C1 segment of cervical spinal cord (tissue), 14 donors: ENCODE measurements around the gene GNAI1.

Experiments used
- DNase-seq, 14 donors: peaks; one replicate each; lab custom pipeline; 2025; lab: John Stamatoyannopoulos, UW

GNAI1 gene

DNA sequence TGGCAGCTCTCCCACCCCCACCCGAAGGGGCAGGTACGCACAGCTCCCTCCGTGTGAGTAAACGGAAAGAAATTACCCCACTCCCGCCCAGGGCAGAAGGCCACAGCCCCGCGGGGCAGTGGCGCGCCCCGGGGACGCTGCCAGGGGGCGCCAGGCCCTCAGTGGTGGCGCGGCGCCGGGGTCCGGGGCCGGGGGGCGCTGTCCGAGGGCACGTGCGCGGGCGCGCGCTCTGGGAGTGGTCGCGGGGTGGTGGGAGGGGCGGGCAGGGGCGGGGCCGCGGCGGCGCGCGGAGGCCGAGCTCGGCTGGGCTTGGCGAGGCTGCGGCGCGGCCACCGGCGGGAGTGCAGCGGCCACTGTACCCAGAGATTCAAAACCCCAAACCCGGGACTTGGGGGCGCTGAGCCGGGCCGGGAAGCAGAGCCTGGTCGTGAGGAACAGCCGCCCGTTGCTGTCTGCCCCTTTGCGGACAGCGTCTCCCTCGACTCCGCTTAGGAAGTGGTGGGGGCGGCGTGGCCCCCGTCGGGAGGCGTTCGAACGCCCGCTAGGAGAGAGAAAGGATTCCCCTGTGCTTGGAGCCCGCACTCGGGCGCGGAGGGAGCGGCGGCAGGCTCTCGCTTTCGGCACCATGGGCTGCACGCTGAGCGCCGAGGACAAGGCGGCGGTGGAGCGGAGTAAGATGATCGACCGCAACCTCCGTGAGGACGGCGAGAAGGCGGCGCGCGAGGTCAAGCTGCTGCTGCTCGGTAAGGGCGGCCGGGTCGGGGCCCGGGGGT, at the start of gene GNAI1:
Gene GNAI1, plus strand, starts transcription at position 296 of the 773 bp plus-strand sequence. Its CDS starts 330 bp downstream, at position 626.
- DNase-seq, result peak in 13 of 14 donors; percentile 53 to 91 (median 83)

DNA sequence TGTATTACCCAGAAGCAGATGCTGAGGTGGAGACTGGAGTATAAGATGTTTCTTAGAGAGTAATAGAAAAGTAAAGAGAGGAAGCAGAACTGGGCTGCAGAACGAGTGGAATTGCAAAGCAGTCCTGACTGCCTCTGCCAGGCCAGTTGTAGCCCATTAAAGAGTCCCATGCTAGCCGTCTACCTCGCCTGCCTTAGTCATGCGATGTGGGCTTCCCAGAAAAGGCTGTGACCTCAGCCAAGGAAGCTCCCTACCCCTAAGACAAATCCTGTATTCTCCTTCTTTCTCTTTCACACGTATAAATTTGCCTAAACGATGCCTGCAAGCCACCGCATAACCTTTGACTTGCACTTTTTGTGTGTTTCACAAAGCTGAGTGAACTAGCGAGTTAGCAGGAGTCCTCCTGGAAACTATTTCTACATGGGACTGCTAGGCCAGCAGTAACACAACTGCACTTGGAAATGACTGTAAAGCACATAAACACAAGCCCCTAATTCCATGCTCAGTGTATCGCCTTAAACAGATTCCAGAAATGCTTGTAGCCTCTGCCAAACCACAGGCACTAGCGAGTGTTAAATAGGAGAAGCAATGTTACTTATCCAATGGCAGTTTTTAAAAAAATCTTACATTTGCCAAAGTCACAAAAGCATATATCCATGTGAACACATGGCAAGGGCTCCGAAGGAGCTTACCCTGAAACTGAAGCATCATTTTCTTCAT, 47.4 kb upstream of the GNAI1 start:
- DNase-seq, result no peak

DNA sequence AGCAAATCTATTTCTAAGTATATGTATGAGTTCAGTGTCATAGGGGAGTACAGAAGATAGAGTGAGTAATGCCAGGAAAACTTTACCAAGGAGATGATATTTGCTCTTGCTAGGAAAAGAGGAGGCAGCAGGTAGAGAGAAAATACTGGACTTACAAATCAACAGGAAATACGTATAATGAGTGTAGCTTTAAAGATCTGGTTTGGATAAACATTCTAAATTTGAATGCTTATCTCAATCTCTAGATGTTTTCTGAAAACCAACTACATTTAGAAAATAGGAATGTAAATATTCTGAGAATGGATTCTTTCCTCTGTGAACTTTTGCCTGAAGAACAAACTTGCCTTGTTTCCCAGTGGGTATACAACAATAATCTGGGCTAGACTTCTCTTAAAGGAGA, 46.9 kb upstream of the GNAI1 start:
- DNase-seq, result no peak

DNA sequence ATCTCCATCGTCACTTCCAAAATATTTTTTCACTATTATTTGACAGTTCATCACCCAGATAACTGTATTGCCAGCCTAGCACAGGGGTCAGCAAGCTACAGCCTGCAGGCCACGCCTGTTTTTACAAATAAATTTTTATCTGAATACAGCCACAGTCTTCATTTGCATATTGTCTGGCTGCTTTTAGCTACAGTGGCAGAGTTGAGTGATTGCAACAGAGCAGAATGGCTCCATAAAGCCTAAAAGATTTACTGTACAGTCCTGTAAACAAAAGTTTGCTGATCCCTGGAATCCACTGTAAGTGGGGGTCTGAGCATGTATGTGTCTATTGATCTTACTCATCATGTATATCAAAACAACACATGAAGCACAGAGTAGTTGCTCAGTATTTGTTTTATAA, 45.9 kb upstream of the GNAI1 start:
- DNase-seq, result no peak

DNA sequence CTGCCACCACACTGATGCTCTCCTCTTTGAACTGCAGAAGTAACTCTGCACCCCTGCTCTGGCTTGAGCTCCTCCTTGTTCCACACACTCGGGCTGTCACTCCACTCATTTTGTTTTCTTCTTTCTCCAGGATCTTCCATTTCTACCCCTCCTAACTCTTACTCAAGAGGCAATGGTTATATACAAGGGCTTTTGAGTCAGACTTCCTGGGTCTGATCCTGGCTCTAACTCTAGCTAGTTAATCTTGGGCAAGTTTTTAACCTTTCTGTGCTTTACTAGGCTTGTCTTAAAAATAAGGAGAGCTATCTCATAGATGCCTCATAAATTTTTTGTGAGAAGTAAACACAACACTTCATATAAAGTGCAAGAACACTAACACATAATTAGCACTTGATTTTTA, 45.3 kb upstream of the GNAI1 start:
- DNase-seq, result no peak

DNA sequence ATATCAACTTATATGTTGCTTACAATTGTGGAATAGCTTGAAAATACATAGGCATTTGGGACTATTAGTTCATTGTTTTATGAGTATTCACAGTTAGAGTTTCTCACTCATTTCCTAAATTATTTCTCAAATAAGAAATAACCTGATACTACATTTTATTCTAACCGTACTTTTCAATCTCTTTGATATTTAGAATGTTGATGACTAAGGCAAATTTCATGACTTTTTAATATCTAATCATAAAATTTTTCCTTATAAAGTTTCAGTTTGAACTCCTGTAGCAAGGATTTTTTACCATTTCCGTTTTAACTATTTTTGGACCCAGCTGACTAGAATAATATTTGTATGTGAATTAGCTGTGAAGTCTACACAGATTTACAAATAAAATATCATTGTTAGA, 41.3 kb upstream of the GNAI1 start:
- DNase-seq, result no peak

DNA sequence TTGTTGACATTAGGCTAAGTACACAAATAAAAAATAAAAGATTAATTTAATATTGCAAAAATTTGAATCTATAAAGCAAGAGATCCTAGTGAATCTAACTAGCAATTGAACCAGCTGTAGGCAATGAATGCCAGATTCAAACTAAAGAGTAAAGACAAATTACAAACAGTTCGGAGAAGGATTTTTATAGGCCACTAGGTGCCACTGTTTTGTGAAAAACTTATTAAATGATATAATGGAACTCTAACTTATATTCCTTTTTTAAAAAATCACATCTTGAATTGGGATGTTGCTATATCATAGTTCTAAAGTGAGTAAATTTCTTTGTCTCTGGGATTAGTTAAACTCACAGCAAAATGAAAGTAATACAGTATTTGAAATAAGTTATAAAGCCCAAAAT, 39.1 kb upstream of the GNAI1 start:
- DNase-seq, result peak in 1 of 14 donors; percentile 4

DNA sequence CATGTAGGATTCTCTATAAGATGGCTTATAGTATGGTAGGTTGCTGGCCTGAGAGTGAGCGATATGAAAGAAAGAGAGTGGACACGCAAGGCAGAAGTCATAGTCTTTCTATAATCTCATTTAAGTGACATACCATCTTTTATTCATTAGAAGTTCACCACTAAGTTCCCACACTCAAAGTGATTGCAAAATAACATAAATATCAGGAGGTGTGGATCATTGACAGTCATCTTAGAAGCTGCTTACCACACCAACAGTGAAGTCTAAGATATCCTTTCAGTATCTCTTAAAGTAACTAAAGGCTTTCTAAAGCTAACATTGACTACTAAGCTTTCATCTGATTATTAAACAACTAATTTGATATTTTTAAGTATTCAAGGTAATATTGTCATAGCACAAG, 36.9 kb upstream of the GNAI1 start:
- DNase-seq, result no peak

DNA sequence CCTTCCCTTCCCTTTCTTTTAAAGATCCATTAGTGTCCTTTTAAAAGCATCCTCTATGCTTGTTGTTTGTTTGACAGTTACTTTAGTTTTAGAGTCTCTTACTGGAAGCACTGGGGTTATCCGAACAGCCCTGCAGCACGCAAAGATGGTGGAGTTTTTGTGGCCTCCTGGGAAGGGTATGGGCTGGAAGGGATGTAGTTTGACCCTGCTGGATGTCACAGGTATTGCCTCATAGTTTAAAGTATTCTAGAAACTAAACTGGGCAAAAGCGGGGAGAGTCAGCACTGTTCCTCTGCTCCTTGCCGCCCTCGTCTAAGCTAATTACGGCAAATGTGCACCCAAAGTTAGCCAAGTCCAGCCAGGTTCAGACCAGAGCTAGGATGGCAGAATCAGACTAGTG, 35.8 kb upstream of the GNAI1 start:
- DNase-seq, result no peak

DNA sequence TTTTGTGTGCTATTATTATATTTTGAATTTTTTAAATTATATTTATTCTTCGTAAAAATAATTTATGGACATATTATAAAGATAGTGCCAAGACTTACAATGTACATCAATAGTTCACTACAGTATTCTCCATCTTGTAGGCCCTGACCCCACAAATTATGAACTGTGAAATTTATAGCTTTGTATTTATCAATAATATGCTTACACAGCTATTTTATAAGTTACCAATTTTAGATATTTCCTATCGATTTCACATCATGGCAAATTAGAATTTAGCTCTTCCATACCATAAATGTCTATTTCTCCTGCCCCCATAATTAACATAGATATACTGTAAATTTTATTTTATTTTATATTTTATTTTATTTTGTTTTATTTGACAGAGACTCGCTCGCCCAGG, 34.4 kb upstream of the GNAI1 start:
- no peak for DNase-seq

DNA sequence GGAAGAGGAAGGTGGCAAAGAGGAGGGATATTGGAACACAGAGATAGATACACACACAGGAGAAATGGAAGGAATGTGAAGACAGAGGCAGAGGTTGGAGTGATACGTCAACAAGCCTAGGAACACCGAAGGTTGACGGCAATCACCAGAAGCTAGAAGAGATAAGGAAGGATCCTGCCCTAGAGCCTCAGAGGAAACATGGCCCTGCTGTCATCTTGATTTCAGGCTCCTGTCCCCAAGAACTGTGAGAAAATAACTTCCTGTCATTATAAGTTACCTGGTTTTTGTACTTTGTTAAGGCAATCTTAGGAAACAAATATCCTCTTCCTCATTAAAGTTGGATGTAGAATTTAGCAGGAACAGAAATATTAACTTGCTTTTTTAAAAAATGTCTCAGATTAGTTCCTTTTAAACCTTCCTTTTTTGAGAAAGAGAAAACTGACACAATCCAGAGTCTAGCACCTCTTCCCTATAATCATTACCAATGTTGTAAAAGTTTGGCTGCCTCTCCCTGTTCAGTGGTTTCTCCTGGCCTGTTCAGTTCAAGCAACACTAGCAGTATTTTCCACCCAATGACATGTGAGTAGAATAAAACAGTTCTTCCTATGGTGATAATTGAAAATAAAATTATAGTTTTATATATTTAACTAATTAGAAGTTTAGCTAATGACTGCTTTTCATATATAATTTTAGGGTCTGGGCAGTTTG, 28.8 kb upstream of the GNAI1 start:
- DNase-seq, result no peak

DNA sequence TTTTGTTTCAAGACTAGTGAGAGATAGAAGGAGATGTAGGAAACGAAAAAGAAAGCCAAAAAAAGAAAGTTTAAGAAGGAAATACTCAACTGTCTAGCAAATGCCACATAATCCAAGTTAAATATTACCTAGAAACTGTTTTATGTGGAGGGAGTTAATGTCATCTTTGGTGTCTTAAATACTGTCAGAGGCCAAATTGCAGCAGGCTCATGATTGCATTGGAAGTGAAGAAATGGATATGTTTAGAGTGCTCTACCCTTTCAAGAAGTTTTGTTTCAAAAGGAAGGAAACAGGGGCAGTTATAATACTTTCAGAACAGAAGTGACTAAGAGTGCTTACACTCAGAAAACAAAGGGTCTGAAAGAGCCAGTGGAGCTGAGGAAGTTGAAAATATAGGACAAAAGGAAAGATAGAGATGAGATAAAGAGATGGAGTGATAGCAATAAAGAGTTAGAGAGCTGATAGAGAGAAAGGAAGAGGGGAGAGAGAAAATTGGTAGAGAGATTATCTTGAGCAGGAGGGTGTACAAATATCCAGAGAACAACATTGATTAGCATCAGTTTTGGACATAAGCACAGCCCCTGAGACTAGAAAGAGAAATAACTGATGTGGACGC, 28.0 kb upstream of the GNAI1 start:
- no peak for DNase-seq

DNA sequence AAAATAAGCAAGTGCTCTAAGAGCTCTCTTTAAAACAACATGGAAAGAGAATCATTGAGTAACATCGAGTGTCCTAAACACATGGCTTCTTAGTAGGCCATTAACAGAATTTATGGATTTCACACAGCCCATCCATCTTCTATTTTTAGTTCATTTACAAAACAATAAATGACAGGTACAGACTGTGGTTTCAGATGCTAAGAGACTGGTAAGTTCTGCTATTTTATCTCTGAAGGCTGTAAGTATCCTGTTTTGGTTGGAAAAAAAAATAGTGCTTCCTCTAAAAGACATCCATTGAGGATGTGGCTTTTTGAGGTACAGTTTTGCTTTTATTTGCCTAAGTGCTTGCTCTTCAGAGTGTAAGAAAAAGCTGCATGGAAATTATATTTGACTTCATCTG, 27.4 kb upstream of the GNAI1 start:
- no peak for DNase-seq

DNA sequence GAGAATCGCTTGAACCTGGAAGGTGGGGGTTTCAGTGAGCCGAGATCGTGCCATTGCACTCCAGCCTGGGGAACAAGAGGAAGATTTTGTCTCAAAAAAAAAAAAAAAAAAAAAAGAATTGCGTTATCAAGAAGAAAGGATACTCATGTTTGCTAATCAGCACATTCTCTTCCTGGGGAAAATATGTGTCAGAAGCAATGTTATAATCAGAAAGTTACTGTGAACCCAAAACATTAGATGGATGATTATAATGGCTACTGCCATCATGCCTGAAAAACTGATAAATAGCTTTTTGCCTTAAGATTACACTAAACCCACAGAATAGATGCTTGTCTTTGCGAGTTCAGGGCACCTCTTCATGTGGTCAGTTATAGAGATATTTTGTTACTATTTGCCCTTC, 24.3 kb upstream of the GNAI1 start:
- no peak for DNase-seq

DNA sequence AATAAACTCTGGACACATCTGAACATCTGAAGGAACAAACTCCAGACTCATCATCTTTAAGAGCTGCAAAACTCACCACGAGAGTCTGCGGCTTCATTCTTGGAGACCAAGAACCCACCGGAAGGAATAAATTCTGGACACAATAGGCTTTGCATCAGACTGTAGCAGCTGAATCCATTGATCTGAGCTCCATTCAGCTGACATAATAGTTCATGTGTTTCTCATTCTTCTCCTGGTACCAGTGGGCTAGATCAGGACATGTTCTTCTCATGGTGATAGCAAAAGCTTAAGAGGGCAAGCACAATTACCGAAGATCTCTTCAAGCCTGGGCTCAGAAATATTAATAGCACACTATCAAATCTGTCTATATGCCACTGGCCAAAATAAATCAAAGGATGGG, 20.5 kb upstream of the GNAI1 start:
- no peak for DNase-seq

DNA sequence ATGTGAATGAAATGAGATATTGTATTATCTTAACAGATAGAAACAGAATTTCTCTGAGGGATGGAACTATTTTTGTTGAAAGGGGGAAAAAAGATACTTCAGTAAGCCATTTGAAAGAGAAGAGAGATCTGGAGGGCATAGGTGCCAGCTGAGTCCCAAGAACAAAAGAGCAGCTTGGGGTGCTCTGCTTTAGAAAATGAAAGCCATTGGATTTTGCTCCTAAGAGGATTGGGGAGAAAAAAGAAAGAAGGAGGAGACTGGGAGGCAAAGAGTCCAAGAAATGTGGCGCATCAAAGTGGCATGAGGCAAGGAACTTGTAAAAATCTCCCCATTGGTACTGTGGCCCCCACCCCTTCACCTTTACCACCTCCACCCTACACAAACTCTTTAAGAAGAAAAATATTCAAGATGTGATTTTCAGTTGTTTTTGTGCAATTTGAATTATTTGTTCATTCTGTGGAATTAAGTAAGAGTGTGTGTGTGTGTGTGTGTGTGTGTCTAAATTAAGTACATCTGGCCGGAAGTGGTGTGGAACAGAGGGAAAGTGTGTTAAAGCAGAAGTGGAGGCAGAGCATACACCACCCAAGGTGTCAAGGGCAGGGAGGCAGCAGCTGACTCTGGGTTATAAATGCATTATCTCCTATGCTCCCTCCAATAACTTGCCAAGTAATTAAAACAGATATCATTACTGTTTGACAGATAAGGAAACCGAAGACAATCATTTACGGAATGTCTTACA, 9.9 kb upstream of the GNAI1 start:
- no peak for DNase-seq

DNA sequence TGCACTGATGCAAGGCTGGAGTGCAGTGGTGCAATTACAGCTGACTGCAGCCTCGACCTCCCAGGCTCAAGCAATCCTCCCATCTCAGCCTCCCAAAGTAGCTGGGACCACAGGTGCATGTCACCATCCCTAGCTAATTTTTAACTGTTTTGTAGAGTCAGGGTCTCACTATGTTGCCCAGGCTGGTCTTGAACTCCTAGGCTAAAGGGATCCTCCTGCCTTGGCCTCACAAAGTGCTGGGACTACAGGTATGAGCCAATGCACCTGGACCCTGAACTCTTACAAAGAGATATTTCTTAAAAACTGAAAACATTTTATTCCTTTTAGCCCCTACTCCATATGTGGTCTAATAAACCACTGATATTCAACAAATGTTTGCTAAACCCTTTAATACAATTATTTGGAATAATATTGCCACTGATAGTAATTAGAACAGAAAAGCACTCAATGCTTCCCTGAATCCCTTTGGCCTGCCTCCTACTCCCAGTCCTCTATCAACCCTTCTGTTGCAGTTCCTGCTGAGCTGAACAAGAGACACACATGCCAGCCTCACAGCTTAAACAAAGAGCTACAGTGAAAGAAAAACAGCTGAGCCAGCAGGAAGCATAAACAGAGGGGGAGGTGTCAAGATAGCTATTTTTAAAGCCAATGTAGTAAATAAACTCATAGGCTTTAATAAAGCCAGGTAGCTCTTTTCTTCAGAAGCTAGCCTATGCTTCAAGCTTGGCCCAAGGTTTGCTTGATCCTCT, 7.0 kb upstream of the GNAI1 start:
- DNase-seq, result peak in 12 of 14 donors; percentile 19 to 91 (median 54)

DNA sequence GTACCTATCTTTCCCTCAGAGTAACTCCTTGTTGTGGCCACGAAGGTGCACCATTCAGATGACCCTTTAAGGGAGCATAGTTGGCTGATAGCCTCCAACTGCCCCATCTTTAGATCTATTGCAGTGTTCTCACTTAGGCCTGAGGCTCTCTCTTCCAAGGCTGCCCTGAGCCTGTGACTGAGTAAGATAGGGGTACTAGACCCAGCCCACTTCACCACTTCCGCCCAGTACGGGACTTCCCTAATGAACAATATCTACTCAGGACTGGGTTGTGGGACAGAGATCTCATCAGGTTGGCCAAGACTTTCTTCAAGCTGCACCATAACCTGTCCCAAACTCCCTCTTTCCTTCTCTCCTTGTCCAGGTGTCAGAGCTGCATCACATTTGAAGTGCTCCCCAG, 5.7 kb upstream of the GNAI1 start:
- no peak for DNase-seq

DNA sequence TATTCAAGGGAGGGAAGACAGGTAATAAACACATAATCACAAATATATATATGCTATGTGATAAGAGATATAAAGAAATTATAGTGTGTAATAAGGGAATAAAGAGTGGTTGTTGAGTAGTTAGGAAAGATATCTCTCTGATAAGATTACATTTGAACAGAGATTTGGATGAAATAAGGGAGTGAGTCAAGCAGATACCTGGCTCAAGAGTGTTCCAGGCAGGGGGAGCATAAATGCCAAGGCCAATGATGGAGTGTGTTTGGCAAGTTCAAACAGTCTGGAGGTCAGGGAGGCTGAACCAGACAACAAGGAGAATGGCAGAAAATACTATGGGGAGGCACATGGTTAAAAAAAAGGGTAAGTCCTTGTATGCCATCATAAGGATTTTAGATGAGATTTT, 4.8 kb upstream of the GNAI1 start:
- DNase-seq, result no peak

DNA sequence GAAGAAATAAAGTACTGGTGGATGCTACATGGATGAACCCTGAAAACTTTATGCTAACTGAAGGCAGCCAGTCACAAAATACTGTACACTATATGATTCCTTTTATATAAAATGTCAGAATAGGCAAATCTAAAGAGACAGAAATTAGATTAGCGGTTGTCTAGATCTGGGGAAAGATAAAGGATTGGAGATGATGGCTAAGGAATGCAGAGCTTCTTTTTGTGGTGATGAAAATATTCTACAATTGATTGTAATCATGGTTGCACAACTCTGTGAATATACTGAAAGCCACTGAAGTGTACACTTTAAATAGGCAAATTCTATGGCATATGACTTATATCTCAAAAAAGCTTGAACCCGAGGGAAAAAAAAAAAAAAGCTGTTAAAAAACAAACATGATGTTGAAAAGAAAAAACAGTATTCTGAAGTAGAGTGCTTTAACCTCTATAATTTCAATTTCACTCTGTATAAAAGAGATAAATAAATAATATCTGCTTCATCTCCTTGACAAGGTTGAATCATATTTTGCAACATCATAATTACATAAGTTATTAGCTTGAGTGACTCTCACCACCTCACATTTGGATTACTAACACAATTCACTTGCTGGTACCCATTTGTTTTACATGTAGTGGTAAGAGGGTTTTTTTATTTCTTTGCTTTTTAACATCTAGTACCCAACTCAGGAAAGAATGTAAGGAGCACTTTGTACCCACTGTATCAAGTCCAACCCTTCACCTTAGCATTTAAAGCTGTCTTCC, 2.8 kb upstream of the GNAI1 start:
- no peak for DNase-seq
